Stromal cell of bone marrow (primary cell): ENCODE measurements around the gene LRMDA.

Experiments
- DNase-seq: peaks from one replicate; pipeline ENCODE4 v3.0.0-alpha.2; 2012; ENCODE audit warnings: low read depth

LRMDA gene

DNA sequence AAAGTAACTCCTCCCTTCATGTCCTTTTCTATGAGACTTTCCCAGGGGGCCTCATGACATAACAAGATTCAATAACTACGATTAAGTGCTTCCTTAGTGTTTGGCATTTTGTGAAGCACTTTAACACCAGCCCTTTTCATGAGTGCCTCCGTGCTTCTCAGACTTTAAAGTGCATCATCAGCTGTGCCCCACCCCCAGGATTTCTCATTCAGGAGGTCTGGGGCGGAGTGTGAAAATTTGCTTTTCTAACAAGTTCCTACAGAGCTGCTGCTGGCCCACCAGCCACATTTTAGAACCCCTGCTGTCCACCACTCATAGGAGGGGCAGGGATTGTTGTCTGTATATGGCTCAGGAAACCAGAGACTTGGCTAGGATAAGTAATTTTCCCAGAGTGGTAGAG lies 445.3 kb downstream of the LRMDA start:
- DNase-seq, result no peak

DNA sequence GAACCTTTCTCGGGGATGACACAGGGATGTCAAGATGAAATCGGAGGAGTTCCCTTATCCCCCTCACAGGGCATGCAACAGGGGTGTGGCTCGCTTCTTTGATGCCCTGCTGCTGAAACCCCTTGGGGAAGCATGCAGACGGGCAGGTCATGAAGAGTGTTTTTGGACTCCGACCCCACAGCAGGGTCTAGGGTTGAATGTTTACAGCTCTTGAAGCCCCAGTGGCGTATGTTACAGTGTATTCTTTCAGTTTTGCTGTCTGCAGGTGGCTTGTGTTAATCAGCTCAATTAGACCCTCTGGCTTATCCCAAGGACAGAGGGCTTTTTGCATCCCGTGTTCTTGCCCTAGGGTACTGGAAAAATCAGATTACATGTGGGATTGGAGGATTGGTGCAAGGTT lies 446.5 kb downstream of the LRMDA start:
- DNase-seq, result no peak

DNA sequence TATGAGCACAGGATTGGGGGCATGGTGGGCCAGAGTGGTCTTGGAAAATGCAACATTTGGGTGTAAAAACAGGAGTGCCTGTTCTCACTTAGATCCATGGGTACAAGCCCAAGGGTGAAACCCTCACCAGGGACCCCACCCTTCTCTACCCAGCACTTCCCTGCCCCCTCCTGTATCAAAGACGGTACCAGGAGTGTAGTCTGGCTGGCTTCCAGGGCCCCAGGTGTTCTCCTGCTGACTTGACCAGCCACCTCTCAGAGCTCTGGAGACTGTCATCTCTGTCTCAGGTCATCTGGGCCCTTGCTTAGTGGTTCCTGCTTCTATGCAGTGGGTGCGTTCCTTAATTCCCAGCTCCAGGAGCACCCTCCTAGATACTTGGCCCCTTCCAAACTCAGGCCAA lies 447.2 kb downstream of the LRMDA start:
- DNase-seq, result no peak

DNA sequence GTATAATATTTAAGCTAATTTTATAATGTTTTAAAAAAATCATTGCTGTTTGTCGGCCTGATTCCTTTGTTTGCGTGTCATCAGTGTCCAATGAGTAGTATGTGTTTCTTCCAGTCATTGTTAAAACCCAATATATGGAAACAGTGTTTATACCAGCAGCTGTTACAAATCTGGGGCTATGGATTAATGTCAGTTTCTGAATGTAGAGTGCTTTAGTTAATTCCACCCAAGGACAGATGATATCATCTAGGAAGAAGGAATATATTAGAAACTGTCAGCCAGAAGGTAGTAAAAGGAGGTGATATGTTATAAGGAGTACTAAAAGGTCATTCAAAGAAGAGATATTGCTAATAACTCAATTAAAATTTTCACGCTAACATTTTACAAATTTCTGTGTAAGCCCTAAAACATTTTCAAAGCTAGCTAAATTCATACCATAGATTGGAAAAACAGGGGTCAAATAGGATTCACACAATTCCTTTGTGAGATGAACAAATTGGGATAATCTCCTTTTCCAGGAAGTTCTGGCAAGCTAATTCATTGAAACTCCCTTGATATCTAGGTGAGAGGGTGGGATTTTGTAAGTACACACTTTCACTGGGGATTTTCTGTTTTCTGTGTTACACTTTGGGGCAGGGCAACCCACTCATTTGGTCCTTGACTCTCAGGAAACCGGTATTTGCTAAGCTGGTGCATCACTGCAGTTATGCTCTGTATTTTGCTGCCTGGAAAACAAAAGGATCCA lies 448.8 kb downstream of the LRMDA start:
- no peak for DNase-seq

DNA sequence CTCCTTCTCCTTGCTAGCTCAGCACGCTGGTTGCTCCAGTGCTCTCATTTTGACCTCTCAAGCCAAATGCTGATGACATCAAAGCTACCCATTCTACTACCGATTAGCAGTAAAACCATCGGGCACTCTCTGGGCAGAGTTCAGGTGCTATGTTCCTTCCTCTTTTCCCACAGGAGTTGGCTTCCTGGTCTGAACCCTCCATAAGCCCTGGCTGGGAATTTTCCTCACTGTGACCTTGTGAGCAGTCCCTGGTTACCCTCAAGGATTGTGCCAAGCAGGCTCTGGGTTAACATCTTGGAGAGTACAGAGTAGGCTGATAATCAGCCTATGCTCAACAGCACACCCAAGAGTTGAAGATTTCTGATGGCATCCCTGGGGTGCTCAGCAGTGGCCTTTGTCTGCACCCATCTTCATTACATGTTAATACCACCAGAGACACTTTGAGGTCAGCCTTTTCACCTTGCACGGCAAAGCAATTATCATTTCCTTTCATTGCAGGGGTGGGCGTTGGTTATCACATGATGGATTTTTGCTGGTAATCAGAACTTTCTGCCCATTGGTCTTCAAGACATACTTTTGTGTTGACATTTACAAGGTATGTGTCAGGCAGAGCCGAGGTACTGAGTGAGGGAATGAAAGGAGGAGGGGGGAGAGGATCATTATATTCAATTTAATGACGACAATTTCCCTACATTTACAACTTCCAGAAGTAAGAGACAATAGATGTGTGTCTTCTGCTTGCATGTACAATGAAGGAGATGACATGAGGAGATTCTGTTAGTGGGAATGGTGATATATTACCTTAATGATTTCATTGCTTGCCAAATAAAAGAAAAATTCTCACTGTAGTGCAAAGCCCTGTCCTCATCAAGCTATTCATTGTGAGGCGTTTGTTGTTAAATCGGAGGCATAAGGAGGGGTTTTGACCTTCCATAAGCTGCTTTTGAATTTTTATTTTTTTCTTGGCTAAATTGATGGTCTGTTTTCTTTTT lies 452.0 kb downstream of the LRMDA start:
- no peak for DNase-seq

DNA sequence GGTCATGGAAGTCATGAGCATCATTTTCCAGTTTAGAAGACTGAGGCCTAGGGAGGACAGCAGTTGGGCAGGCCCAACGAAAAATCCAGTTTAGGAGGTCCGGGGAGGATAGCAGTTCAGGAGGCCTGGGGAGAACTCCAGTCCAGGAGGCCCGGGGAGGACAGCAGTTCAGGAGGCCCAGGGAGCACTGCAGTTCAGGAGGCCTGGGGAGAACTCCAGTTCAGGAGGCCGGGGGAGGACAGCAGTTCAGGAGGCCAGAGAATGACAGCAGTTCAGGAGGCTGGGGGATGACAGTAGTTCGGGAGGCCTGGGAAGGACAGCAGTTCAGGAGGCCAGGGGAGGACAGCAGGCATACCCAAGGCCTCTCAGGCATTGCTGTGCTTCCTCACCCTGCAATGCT lies 453.4 kb downstream of the LRMDA start:
- DNase-seq, result no peak

DNA sequence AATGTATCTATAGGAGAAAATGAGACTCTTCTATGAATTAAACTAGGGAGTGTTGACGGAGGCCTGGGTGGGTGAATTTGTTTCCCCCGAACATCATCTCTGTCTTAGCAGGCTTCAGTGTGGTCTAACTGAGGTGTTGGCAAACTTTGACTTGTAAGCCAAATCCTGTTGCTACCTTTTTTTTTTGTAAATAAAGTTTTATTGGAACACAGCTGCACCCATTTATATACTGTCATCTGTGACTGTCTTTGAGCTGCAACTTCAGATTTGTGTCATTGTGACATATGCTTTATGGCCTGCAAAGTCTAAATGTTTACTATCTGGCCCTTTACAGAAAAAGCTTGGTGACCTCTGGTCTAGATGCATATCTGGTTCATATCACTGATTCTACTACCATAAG lies 455.9 kb downstream of the LRMDA start:
- no peak for DNase-seq

DNA sequence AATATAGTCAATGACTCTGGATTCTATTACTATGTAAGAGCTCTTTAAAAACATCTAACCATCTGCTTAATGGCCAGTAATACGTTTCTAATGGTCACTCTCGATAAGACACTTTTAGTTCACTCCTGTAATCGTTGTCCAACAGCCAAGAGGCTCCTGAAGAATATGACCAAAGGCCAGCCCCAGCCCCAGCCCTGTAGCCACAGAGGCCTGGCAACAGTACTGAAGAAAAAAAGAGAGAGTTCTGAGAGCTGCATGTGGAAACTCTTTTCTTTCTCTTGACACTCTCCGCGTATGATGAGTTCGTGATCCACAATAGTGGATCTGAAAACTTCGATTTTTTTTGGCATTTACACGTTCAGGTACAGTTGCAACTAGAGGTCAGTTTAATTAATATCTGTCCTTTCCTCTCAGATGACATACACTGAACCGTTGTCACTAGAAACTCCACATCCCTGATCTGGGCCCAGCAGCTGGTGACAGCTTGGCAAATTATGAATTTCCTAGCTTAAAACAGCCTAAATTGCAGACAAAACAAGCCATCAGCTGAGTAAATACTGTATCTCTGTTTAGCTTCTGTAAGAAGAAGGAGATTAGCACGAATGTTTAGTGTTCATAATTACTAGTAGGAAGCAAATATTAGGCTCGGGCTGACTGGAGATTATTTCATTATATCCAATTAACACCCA lies 456.7 kb downstream of the LRMDA start:
- DNase-seq, result no peak

DNA sequence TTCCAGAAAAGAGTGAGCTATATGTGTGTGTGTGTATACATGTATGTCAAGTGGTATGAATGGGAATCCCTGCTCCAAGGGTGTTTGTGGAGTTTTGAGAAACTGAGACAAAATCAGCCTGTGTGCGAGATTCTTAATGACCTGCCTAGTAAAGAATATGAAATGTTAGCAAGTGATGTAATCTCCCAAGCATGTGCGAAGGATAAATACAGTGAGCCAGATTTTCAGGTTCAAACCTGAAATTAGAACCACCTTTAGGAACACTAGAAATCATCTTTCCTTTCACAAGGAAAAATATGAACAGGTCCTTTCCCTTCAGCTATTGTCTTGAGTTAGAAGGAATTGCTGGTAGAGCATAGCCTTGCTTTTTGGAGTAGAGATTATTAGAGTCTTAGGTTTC lies 457.6 kb downstream of the LRMDA start:
- DNase-seq, result no peak

DNA sequence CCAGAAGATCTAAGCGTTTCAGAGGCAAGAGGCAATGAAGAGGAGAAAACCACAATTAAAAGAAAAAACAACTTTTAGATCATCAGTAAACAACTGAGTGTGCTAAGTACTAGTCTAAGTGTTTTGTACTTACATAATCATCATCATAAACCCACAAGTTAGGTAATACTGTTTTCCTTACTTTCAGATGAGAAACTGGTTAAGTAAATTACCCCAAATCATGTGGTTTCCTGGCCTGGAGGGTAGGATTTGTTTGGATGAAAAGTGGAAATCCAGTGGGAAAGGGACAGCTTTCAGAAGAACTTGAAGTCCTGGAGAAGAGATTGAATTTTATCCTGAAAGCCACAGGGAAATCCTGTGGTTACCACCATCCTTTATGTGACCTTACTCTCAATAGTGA lies 463.3 kb downstream of the LRMDA start:
- no peak for DNase-seq

DNA sequence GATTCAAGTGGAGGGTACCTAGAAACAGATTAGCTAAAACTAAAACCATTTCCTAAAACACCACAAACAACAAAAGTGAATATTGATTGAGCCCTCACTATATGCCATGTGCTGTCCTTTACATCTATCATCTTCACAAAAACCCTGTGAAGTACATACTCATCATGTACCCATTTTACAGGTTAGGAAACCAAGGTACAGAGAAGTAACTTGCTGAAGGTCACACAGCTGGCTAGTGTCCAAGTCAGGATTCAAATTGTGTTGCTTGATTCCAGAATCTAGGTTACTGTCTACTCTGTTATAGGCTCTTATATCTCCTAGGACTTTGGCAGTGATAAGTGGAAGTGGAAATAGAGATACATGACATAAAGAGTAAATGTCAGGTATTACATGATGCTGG lies 463.8 kb downstream of the LRMDA start:
- DNase-seq, result no peak

DNA sequence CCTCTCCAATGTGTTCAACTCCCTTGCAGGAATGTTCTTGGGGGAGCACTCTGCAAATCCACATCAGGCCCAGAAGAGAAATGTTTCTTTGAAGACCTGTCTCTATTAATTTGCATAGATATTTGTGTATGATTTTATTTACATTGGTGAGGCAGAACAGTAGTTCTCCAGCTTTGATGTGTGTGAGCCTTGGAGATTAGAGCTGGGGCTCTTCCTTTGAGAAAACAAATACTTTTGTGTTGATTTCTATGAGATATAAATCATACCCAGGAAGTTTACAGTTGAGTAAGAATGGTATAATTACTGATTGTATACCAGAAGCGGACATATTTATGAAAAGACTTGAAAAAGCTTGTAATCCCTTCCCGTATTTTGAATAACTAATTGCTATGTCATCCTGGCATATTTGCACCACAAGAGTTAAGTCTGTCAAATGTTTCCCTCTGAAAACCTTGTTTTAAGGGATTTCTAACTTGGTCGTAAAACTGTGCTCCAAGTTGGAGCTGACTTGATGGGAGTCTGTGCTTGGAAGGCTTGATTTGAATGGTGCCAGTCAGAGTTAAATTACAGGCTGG lies 468.5 kb downstream of the LRMDA start:
- no peak for DNase-seq

DNA sequence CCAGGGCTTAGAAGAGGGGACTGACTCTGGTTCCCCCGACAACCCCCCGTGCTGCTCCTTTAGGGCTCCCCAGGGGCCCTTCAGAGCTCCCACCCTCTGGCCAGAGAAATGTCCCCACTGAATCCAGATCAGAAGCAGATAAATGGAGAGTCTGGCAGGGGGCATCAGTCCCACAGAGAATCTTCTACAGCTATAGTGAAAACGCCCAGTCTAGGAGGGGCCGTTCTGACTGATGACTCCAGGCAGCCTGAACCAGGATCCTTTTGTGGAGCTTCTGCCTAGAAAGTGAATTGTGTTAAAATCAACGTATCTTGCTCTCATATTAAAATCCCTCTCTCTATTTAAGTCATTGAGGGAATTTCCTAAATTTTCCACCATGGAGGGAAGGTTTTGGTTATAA lies 471.4 kb downstream of the LRMDA start:
- no peak for DNase-seq

DNA sequence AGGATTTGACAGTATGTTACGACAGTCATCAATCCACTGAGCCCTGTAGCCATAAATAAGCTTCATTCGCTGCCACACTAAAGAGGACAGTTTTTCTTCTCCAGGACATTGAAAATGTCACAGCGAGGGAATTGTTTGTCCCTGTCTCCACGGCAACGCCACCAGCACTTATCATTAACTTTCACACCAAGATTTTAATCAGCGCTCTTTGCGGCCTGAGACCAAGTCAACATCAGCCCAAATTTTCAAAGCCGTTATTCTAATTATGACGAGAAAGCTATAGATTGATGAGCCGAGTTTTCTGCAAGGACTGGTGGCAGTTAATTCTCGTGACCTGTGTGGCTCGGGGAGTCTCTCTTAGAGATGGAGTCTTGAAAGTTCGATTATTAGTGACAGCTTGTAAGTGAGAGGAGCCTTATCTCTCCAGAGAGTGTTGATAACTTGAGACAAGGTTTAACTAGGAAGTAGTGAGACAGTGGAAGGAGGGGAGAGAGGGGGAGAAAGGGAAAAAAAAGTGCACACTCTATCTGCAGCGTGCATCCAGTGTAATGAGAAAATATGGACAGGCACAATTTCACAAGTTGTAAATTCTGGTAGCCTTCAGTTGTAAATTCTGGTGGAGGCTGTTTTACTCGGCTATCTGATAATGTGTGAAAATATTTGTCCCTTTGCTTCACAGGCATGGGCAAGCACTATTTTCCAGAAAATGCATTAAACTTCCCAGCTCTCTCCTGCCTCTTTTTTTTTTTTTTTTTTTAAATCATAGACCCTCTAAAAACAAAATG lies 473.3 kb downstream of the LRMDA start:
- DNase-seq, result no peak

DNA sequence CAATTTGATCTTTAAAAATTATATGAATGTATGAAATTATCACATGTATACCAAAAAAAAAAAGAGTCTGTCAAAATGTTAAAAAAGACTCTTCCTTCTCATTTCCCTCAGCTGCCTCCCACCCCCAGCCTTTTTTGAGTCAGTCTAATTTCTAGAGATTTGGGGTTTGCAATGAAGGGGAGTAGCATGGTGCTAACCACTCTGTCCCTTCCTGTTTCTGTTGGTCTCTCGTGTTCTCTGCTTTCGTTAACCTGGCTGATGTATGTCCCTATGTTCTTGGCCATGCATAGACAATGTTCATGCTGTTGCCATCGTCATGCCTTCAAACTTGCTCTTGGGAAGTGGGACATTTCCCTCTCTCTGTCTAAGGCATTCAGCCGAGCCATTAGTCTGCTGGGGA lies 474.1 kb downstream of the LRMDA start:
- DNase-seq, result no peak

DNA sequence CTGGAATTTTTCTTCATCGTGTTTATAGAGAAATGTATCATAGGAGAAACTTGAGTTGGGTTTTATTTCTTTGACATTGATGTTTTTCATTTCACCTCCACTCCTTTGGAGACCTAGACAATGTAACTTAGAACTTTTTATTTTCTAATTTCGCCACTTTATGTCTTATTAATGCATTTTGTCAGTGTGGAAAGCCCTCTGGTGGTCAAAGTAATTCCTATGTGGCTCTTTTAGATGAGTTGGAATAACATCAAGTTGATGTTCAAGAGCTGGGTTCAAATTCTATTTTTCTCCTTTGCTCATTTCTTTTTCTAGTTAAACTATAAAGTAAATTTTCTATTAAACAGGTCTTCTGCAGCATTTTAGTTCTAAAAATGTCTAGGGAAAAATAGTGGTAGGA lies 478.6 kb downstream of the LRMDA start:
- DNase-seq, result peak; percentile 38

DNA sequence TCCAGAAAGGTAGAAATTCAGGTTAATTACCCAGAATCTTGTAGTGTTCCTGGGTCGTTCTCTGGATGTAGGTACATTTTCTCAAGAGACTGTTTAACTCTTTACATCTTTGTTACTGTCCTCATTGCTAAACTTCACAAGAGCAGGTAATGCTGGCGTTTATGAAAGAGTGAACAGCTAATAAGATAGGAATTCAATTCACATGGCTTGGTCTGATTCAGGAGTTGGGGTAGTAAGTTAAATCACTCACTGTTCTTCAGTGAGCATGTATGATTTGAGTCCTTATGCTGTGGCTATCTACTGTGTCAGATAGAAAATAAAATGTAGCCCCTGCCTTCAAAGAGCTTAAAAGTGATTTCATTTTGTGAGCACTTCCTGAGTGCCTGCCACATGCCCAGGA lies 480.0 kb downstream of the LRMDA start:
- no peak for DNase-seq

DNA sequence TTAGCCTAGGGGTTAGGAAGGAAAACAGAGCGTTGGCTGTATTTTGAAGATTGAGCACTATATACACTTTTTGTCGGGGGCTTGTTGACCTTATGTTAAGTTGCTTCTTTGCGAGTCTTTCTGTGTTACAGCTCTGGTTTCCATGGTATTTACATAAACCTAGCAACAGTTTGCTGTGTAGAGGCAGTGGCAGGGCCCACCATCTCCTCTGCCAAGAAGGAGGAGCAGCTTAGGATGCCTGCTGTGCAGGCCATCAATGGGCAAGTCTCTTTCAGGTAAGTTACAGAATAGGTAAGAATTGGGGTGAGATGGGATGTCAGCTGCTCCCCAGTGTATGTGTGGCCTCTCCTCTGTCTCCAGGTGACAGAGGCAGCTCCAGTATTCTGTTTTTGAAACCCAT lies 485.5 kb downstream of the LRMDA start:
- DNase-seq, result no peak

DNA sequence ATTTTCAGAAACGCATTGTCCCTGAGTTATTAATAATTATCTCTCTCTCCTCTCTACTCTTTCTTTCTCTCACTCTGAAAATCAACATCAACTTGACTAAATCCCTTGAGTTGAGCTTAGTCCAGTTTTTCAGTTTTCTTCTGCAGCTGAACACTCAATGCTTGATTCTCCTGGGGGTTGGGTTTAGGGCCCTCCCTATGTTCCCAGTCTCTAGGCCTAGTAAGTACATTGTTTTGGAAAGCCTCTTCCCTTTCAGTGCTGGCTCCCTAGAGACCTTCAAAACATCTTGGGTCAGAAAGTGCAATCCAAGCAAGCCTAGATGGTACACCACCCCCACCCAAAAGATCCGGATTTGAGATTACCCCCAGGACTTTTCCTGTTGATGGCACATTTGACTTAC lies 488.5 kb downstream of the LRMDA start:
- no peak for DNase-seq

DNA sequence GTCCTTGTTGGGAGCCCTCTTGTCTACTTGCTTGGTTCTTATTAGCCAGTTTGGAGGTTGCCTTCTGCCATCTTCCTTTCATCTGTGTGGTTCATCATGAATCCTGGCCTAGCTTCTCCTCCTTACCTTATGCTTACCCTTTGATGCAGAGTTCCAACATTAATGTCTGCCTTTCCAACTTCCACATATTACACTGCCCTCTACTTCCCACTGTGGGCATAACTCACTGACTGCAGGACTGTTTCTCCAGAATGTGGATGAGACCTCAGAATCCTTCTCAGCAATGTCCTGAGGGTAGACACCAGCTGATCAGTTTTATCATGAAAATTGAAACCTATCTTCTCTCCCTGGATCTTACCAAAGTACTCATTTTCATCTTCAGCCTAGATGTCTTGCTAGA lies 491.0 kb downstream of the LRMDA start:
- no peak for DNase-seq

DNA sequence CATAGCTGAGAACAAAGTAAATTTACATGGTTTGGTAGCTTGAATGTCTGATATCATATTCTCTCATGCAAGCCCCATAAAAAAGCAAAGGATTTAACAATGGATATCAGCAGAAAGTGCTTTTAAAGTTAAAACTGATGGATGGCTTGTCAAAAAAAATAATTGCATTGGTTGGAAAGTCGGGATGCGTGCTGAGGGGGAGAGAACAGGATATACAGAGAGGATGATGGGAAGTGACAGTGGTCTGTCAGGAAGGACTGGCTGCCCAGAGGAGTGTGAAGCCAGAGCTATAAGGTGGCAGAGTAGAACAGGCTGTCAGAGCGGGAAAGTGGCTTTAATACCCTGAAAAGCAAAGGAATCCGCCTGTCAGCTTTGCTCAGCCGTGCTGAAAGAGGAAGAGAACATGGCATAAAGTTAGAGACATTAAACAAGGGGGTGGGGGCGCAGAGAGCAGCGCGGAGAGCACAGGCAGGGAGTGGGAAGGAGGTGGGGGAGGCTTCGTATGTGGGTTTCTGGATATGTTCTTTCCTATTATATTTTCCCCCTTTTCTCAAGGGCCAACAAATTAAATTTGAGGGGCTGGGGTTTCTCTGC lies 493.0 kb downstream of the LRMDA start:
- no peak for DNase-seq
